OCI-LY7 (cell line): ENCODE measurements around the gene PALLD. TPM values are rescaled to one million over a fixed set of nuclear protein-coding genes. Genes with fewer than 3 reads are reported as not detected.

ENCODE experiments used
- BruUV-seq: library from RNA; stranded (reverse); fragments of 400-500 nt; replicated peaks from 2 replicates; lab custom pipeline; 2021; lab: Mats Ljungman, UMichigan
- CTCF ChIA-PET: fragments of 300-600 bp; sonication (Branson Sonifier 250); formaldehyde crosslinking; loops from one replicate; lab custom pipeline; 2022; ENCODE audit warnings: antibody characterized with exemption; ENCODE audit not compliant: unreplicated experiment; lab: Charles Lee
- POLR2A ChIA-PET: fragments of 300-600 bp; sonication (Branson Sonifier 250); formaldehyde crosslinking; loops from one replicate; lab custom pipeline; 2022; ENCODE audit warnings: antibody characterized with exemption; lab: Charles Lee
- DNase-seq: peaks from one replicate; pipeline ENCODE4 v3.0.0-alpha.2; 2015; ENCODE audit warnings: low spot score
- H2AFZ ChIP-seq: fragments of 200-600 bp; sonication (generic), shearing (Covaris generic); 2 replicates; pipeline ENCODE4 v1.6.1; 2014; ENCODE audit warnings: mild to moderate bottlenecking, antibody characterized with exemption, low read length, moderate library complexity
- H3K27ac ChIP-seq: fragments of 200-600 bp; sonication (generic); 2 replicates; pipeline ENCODE4 v1.5.1; 2014; ENCODE audit warnings: mixed run types, low read depth, mild to moderate bottlenecking, moderate library complexity, low read length, inconsistent platforms; ENCODE audit not compliant: poor library complexity, severe bottlenecking
- H3K36me3 ChIP-seq: fragments of 200-600 bp; sonication (generic); 2 replicates; pipeline ENCODE4 v1.6.1; 2014; ENCODE audit warnings: mild to moderate bottlenecking, antibody characterized with exemption, low read length, moderate library complexity, mixed read lengths; ENCODE audit not compliant: insufficient read depth
- H3K4me1 ChIP-seq: fragments of 200-600 bp; sonication (generic); 2 replicates; pipeline ENCODE4 v1.5.1; 2014; ENCODE audit warnings: mild to moderate bottlenecking, low read length; ENCODE audit not compliant: insufficient read depth, poor library complexity, severe bottlenecking
- H3K4me2 ChIP-seq: fragments of 200-600 bp; sonication (generic); 2 replicates; pipeline ENCODE4 v1.6.1; 2014; ENCODE audit warnings: mild to moderate bottlenecking, low read length
- H3K4me3 ChIP-seq: fragments of 200-600 bp; sonication (generic); 2 replicates; pipeline ENCODE4 v1.5.1; 2014; ENCODE audit warnings: mild to moderate bottlenecking, low read depth, low read length; ENCODE audit not compliant: poor library complexity, severe bottlenecking
- H3K79me2 ChIP-seq: fragments of 200-600 bp; sonication (generic); 2 replicates; pipeline ENCODE4 v1.6.1; 2016; ENCODE audit warnings: low read depth, mild to moderate bottlenecking, low read length, moderate library complexity, mixed read lengths; ENCODE audit not compliant: insufficient read depth
- H3K9me2 ChIP-seq: fragments of 200-600 bp; sonication (generic); 2 replicates; pipeline ENCODE4 v1.6.1; 2016; ENCODE audit warnings: mild to moderate bottlenecking, low read length, mixed read lengths; ENCODE audit not compliant: insufficient read depth
- H3K9me3 ChIP-seq: fragments of 200-600 bp; sonication (generic); 2 replicates; pipeline ENCODE4 v1.6.1; 2014; ENCODE audit warnings: mild to moderate bottlenecking, mixed run types, low read length, mixed read lengths
- H4K20me1 ChIP-seq: fragments of 200-600 bp; sonication (generic); 2 replicates; pipeline ENCODE4 v1.6.1; 2014; ENCODE audit warnings: mild to moderate bottlenecking, antibody characterized with exemption, low read length, moderate library complexity, mixed read lengths; ENCODE audit not compliant: insufficient read depth
- EZH2phosphoT487 ChIP-seq: fragments of 200-600 bp; sonication (generic); IDR thresholded peaks from 2 replicates; pipeline ENCODE4 v1.6.1; 2018; ENCODE audit warnings: low read depth, borderline replicate concordance, mild to moderate bottlenecking, mixed run types, antibody characterized with exemption, low read length, moderate library complexity, mixed read lengths
- intact Hi-C: fragments of 100-400 bp; cut with micrococcal nuclease; formaldehyde crosslinking; loops from one replicate; pipeline ENCODE4 v1.10.0; 2022; ENCODE audit not compliant: unreplicated experiment
- total RNA-seq, 2 experiments: library from RNA; depleted of rRNA in 1 of 2; stranded (reverse); fragments of >200 nt in 1 of 2; shearing (Covaris generic) in 1 of 2; gene quantifications; 2 replicates each; pipeline ENCODE4 v1.2.3, GENCODE V29; 2014 to 2022
- TF ChIP-seq, protein P1 (sequence below): fragments of 200-600 bp; sonication (generic); conservative IDR thresholded peaks from 2 replicates; pipeline ENCODE4 v1.5.1; 2014; ENCODE audit warnings: mild to moderate bottlenecking, antibody characterized with exemption, low read length, moderate library complexity, mixed read lengths

Gene PALLD
- total RNA-seq, 2 experiments from 2014 or later: 0.73 to 2.8 TPM

DNA sequence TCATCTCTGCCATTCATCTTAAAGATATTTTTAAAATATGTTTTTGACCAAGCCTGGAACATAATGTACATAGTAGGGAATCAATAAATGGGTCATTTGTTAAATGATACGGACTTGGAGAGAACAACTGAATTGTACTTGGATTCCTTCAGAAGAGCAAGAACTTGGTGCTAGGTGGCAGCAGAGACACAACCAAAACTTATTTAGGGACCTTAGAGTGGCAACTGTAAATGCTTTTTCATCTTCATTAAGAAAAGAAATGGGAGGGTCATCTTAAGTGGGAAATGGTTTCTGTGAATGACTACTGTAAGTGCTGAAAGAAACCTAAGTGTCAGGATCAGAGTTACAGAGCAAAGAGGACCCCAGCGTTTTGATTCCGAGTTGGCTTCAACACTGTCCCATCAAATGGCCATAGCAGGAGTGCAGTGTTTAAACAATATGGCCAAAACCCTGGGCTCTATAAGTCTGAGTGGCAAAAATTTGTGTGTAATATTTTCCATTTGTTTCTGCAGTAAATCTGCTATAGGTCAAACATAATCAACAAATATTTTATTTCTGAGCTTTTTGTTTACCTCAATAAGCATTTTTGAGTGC, 213.6 kb downstream of the PALLD start:
- Histone ChIP-seq H2AFZ (no peak overlapping the region), H3K9me2 (no peaks in the 10 kb centered on the region), H3K4me1 (no peaks in the 10 kb centered on the region), H3K79me2 (no peaks in the 10 kb centered on the region), H3K4me2 (no peak overlapping the region), H3K9me3 (no peaks in the 10 kb centered on the region), H3K4me3 (no peak overlapping the region), H4K20me1 (no peaks in the 10 kb centered on the region), H3K27ac (no peak overlapping the region), H3K36me3 (no peaks in the 10 kb centered on the region)
- no TSS peak for BruUV-seq
- ChIA-PET POLR2A (interaction anchor here (0.6 to 1.3 kb wide), 3 partner anchors 10 to 634 kb away, joined by 3 read pairs; no protein-coding TSS in a partner anchor), CTCF (no interaction called here)
- intact Hi-C loops: no loop called here
- DNase-seq: no peak
- no peak for TF ChIP-seq EZH2phosphoT487
- TF ChIP-seq, protein P1, sequence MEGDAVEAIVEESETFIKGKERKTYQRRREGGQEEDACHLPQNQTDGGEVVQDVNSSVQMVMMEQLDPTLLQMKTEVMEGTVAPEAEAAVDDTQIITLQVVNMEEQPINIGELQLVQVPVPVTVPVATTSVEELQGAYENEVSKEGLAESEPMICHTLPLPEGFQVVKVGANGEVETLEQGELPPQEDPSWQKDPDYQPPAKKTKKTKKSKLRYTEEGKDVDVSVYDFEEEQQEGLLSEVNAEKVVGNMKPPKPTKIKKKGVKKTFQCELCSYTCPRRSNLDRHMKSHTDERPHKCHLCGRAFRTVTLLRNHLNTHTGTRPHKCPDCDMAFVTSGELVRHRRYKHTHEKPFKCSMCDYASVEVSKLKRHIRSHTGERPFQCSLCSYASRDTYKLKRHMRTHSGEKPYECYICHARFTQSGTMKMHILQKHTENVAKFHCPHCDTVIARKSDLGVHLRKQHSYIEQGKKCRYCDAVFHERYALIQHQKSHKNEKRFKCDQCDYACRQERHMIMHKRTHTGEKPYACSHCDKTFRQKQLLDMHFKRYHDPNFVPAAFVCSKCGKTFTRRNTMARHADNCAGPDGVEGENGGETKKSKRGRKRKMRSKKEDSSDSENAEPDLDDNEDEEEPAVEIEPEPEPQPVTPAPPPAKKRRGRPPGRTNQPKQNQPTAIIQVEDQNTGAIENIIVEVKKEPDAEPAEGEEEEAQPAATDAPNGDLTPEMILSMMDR: peak; percentile 54

DNA sequence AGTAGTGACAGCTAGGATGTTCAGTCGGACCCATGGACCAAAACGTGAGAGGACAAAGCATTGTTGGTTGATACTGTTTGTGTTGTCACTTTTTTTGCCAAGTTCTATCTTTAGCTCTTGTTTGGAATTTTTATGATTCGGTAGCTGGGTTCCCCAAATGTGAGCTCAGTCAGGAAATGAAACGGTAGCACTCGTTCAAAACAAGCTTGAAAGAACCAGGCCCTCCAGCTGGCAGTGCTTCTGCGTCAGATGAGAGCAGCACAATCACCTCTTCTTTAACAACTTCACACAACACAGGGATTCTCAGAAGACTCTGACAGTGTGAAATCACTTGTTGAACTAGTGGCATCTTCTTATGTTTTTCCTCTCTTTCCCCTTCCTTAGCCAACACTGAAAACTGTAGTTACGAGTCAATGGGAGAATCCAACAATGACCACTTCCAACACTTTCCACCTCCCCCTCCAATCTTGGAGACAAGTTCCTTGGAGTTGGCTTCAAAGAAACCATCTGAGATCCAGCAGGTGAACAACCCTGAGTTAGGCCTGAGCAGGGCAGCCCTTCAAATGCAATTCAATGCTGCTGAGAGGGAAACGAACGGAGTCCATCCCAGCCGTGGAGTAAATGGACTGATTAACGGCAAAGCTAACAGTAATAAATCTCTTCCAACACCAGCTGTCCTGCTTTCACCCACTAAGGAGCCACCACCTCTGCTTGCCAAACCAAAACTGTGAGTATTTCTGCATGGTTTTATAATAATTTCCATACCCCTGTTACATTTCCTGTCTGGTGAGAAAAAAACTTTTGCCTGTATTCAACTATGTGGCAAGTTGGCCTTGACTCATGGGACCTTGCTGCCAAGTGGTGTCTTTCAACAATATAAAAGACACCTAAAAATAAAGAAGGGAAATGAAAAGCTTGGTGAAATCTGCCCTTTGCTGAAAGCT, 214.6 kb downstream of the PALLD start:
- no peak for DNase-seq
- Histone ChIP-seq H2AFZ (no peak overlapping the region), H3K27ac (no peak overlapping the region)

More for the DNA sequence above, 214.6 kb downstream of the PALLD start:
- intact Hi-C loops: no loop called here
- Histone ChIP-seq H3K4me1 (no peaks in the 10 kb centered on the region), H3K4me3 (no peak overlapping the region), H3K36me3 (no peaks in the 10 kb centered on the region), H3K4me2 (no peak overlapping the region), H3K9me3 (no peaks in the 10 kb centered on the region), H4K20me1 (no peaks in the 10 kb centered on the region), H3K79me2 (no peaks in the 10 kb centered on the region), H3K9me2 (no peaks in the 10 kb centered on the region)
- TF ChIP-seq, protein P1: no peak
- TF ChIP-seq EZH2phosphoT487: no peak
- BruUV-seq: no TSS peak
- ChIA-PET CTCF (no interaction called here), POLR2A (interaction anchor here (1.3 kb wide), 1 partner anchor 9 kb away, joined by 3 read pairs; no protein-coding TSS in a partner anchor)
